Measurements from ENCODE around the gene PLA2G2D. TPM values are rescaled to one million over a fixed set of nuclear protein-coding genes. Genes with fewer than 3 reads are reported as not detected.

The PLA2G2D gene
- total and polyA plus RNA-seq, 2 of the 8 experiments (the other 6 are each of a cell fraction or from before 2014, with no cell fraction given), result not detected

DNA sequence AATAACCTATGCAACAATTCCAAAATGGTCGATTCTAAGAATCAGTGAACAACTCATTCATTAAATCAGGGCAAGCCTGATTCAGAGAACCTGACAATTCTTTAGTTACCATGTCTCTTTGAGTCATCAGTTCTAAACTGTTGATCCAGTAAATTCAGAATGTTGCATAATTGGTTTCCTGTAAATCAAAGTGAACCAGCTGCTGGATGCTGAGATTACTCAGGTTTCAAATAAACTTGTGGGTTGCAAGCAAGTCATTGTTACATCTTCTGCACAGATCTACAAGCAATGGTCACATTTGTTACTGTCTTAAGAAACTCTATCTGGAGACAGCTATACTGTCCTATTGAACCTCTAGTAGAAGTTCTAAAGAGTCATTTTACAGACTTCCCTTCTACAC is 16.5 kb downstream of the PLA2G2D start:
- no peak overlapping the region for H2BK12ac ChIP-seq (ENCODE audit: low read depth, low read length)
- H3K4ac ChIP-seq (replicated peaks; ENCODE audit: insufficient read length, low read depth, low read length), result no peak overlapping the region
- H3K4me1 ChIP-seq (replicated peaks in 1 of 4; ENCODE audit: control insufficient read depth in 3 of 4, insufficient read depth in 4 of 4, low read length in 3 of 4), result peaks cover 0 to 3% (median 0%) of the 10 kb centered on the region in 4 experiments; a peak in 3 of 7 replicates
- FAIRE-seq, result no peak
- H2BK15ac ChIP-seq (ENCODE audit: low read length), result no peak overlapping the region
- H4K20me1 ChIP-seq (replicated peaks in 1 of 2; ENCODE audit: control insufficient read depth in 1 of 2, insufficient read depth in 2 of 2, low read length in 2 of 2), result no peaks in the 10 kb centered on the region
- H2AK5ac ChIP-seq (ENCODE audit: low read depth, low read length), result no peak overlapping the region
- no peak overlapping the region for H3K18ac ChIP-seq (ENCODE audit: extremely low read depth, low read length)
- no peaks in the 10 kb centered on the region for H3K27me3 ChIP-seq (replicated peaks in 1 of 4; ENCODE audit: control insufficient read depth in 3 of 4, extremely low read depth in 1 of 4, insufficient read depth in 3 of 4, low read length in 3 of 4)
- H3K9me3 ChIP-seq (ENCODE audit: insufficient read depth in 2 of 2, low read depth in 1 of 2, low read length in 1 of 2), result peaks cover under 1 to 11% of the 10 kb centered on the region in 2 experiments; a peak in 3 of 4 replicates
- H4K8ac ChIP-seq (ENCODE audit: extremely low read depth, insufficient read depth, low read length), result no peak overlapping the region
- no peaks in the 10 kb centered on the region for H3K36me3 ChIP-seq (ENCODE audit: control insufficient read depth in 2 of 4, insufficient read depth in 4 of 4, low read length in 3 of 4)
- ChIA-PET POLR2A (ENCODE audit: partially characterized antibody) (no interaction called here), CTCF (ENCODE audit: partially characterized antibody) (interaction anchor here (1.0 to 4.0 kb wide), 5 partner anchors 11 to 146 kb away, joined by 3 to 26 read pairs (median 7); no protein-coding TSS in a partner anchor)
- no peaks in the 10 kb centered on the region for H3K79me2 ChIP-seq (ENCODE audit: control insufficient read depth in 1 of 2, insufficient read depth in 2 of 2, low read length in 2 of 2)
- H2BK120ac ChIP-seq (replicated peaks; ENCODE audit: low read depth, low read length), result no peak overlapping the region
- no peak overlapping the region for H2AFZ ChIP-seq (ENCODE audit: low read length)
- no peak overlapping the region for H4K91ac ChIP-seq (replicated peaks; ENCODE audit: insufficient read length, low read length)
- no peak for TF ChIP-seq SIX5 (IDR thresholded peaks at IDR 0.05; ENCODE audit: low read depth, low read length)
- no peak for TF ChIP-seq HDAC2 (IDR thresholded peaks at IDR 0.05; ENCODE audit: borderline replicate concordance in 1 of 2, low read depth in 2 of 2, low read length in 2 of 2)
- no peak for TF ChIP-seq RAD21 (IDR thresholded peaks at IDR 0.05 in 1 of 2, conservative IDR thresholded peaks at IDR 0.05 in 1 of 2; ENCODE audit: low read depth in 2 of 2, low read length in 2 of 2)
- TF ChIP-seq CHD2 (IDR thresholded peaks at IDR 0.05; ENCODE audit: low read length), result no peak
- TF ChIP-seq KDM1A (IDR thresholded peaks at IDR 0.05; ENCODE audit: borderline replicate concordance, low read length), result no peak
- TF ChIP-seq SRF (IDR thresholded peaks at IDR 0.05; ENCODE audit: low read depth, low read length), result no peak
- 81% methylated on average over 1 of the region's 1 CpG; no CpG with 5 or more reads in 1 of the 2 experiments for WGBS, 2 experiments (ENCODE audit: extremely low coverage in 1 of 2, insufficient coverage in 1 of 2, insufficient read length in 1 of 2, insufficient replicate concordance in 2 of 2, low coverage in 1 of 2, low lambda C conversion rate in 2 of 2, missing lambda C conversion rate in 1 of 2)
- no peak for DNase-seq (ENCODE audit: low read depth in 1 of 2, low spot score in 2 of 2)
- H2BK20ac ChIP-seq (ENCODE audit: low read length), result no peak overlapping the region
- no peak overlapping the region for H3K4me3 ChIP-seq (ENCODE audit: extremely low read depth in 1 of 4, insufficient read depth in 2 of 4, low read depth in 3 of 4, low read length in 4 of 4)
- H3K9ac ChIP-seq (replicated peaks in 1 of 4; ENCODE audit: extremely low read depth in 1 of 4, low read depth in 3 of 4, low read length in 3 of 4), result no peak overlapping the region
- H3K4me2 ChIP-seq (ENCODE audit: insufficient read depth in 1 of 2, low read depth in 2 of 2, low read length in 2 of 2), result no peak overlapping the region
- no peaks in the 10 kb centered on the region for H3K23me2 ChIP-seq (ENCODE audit: low read depth, low read length)
- no peak overlapping the region for H4K5ac ChIP-seq (ENCODE audit: insufficient read length, low read depth, low read length)
- no peak overlapping the region for H3K14ac ChIP-seq (ENCODE audit: insufficient read length)
- H3K79me1 ChIP-seq (ENCODE audit: low read depth, low read length), result no peaks in the 10 kb centered on the region
- no peak overlapping the region for H3K56ac ChIP-seq (replicated peaks; ENCODE audit: insufficient read length, low read depth, low read length)
- no peak overlapping the region for H2BK5ac ChIP-seq (ENCODE audit: low read depth, low read length)
- H3K27ac ChIP-seq (ENCODE audit: low read depth, low read length), result no peak overlapping the region
- no peak overlapping the region for H3K23ac ChIP-seq (ENCODE audit: insufficient read length)
